Ovary (tissue), 9 donors: ENCODE measurements around the gene KRT39. TPM values are rescaled to one million over a fixed set of nuclear protein-coding genes. Genes with fewer than 3 reads are reported as not detected.

Experiments
- DNase-seq, 5 donors: peaks; one replicate each; pipeline ENCODE4 v3.0.0-alpha.2; 2019 to 2020
- H3K27ac ChIP-seq, 2 donors: fragments of 200-600 bp; one replicate each; pipeline versions ENCODE4 v1.5.1 to v1.8.0; 2019 to 2022
- H3K27me3 ChIP-seq: fragments of 200-600 bp; one replicate; pipeline ENCODE4 v1.8.0; 2022
- H3K36me3 ChIP-seq: fragments of 200-600 bp; sonication (generic); one replicate; pipeline ENCODE4 v1.5.1; 2019
- H3K4me1 ChIP-seq: one replicate; pipeline ENCODE4 v1.8.1; 2013; ENCODE audit warnings: mild to moderate bottlenecking, moderate library complexity; ENCODE audit not compliant: insufficient read depth
- H3K4me3 ChIP-seq: fragments of 200-600 bp; sonication (generic); one replicate; pipeline ENCODE4 v1.5.1; 2017
- H3K9me3 ChIP-seq, 2 donors: fragments of 200-600 bp in 1 of 2; sonication (generic) in 1 of 2; one replicate each; pipeline versions ENCODE4 v1.5.1 to v1.8.1; 2013 to 2019; ENCODE audit warnings: mild to moderate bottlenecking in 1 of 2, moderate library complexity in 1 of 2
- EP300 ChIP-seq: sonication (generic); formaldehyde crosslinking; IDR thresholded peaks from one replicate; pipeline ENCODE4 v1.6.1; 2017; ENCODE audit warnings: antibody characterized with exemption
- POLR2A ChIP-seq: fragments of 450-650 bp; IDR thresholded peaks from one replicate; pipeline ENCODE4 v1.6.1; 2017; ENCODE audit warnings: antibody characterized with exemption, mild to moderate bottlenecking, moderate library complexity
- WGBS, 3 donors: extraction: QIAGEN DNeasy Blood & Tissue Kit in 1 of 3; methylation state at CpG; one replicate each; pipeline versions ENCODE4 v1.1.5 to v1.1.7; 2013 to 2017; 5-methylcytosine and 5-hydroxymethylcytosine counted together
- intact Hi-C, 4 donors: fragments of 100-400 bp; cut with DNase I; formaldehyde crosslinking; loops; one replicate each; pipeline versions ENCODE4 v1.11.0 to v1.15.1; 2022 to 2023
- polyA plus RNA-seq, 2 donors: library from polyadenylated mRNA; stranded (reverse); fragments of 200-250 nt in 1 of 2; fragments of 350-450 nt in 1 of 2; fragmentation: Illumina TruSeq in 1 of 2; extraction: RNeasy Lipid Tissue Mini Kit (QIAGEN cat#74804) in 1 of 2; gene quantifications; one replicate each; pipeline ENCODE4 v1.2.3, GENCODE V29; 2013 to 2014
- total RNA-seq, 7 donors: library from RNA; depleted of rRNA in 2 of 7; stranded (reverse); fragments of >200 nt in 2 of 7; fragmentation: NEBNext Ultra II Directional in 3 of 7; extraction: Animal tissue kit (Norgen Biotek cat#: 25700) in 3 of 7; gene quantifications; one replicate each; pipeline versions ENCODE4 v1.1.0 to v1.2.4, GENCODE V29; 2016 to 2023
- TF ChIP-seq, protein P1 (sequence below), 3 donors: fragments of 450-650 bp in 2 of 3; fragments of 200-600 bp in 1 of 3; IDR thresholded peaks; one replicate each; pipeline versions ENCODE4 v1.5.1 to v1.8.0; 2016 to 2022; ENCODE audit warnings: antibody characterized with exemption in 3 of 3, mild to moderate bottlenecking in 1 of 3
- donor health status: DM: no; HTN: no; CAD: no; lungs with moderate emphysema.
- donor health status: DM: no; HTN: no; CAD: no.
- donor health status: Bipolar disorder and iron deficiency.
- donor health status: DM: yes; HTN: yes; CAD: no.
- donor health status: DM: no; HTN: no; CAD: no.
- donor health status: DM: yes; HTN: yes; CAD: no.

Gene KRT39
- total and polyA plus RNA-seq, 9 donors, result 0.69 TPM; not detected in 8

DNA sequence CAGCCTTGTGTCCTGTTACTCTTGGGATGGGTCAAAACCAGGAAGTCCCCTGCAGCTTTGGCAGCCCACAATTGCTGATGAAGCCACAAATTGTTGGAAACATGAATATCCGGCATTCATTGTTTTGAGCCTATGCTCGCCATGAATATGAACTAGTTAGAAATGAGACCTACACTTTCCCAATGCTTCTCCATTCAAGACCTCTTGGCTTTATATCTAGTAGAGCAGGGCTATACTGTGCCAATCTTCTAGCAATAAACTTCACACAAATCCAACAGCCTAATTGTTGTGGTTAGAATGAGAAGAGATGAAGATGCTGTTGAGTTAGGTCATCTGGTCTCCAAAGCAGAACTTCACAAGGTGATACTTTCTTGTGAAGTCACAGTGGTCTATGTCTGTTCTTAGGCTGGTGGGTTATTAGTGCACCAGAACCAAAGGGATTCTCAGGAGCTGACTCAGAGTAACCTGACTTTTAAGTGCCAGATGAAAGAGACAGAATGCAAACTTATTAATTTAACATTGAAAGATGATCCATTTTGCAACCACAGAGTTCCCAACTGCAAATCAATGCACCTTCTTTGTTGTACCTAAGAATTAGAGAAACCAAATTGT lies 15.6 kb downstream of the KRT39 start:
- H3K27me3 ChIP-seq, result no peaks in the 10 kb centered on the region
- no peak for TF ChIP-seq EP300
- TF ChIP-seq, protein P1, sequence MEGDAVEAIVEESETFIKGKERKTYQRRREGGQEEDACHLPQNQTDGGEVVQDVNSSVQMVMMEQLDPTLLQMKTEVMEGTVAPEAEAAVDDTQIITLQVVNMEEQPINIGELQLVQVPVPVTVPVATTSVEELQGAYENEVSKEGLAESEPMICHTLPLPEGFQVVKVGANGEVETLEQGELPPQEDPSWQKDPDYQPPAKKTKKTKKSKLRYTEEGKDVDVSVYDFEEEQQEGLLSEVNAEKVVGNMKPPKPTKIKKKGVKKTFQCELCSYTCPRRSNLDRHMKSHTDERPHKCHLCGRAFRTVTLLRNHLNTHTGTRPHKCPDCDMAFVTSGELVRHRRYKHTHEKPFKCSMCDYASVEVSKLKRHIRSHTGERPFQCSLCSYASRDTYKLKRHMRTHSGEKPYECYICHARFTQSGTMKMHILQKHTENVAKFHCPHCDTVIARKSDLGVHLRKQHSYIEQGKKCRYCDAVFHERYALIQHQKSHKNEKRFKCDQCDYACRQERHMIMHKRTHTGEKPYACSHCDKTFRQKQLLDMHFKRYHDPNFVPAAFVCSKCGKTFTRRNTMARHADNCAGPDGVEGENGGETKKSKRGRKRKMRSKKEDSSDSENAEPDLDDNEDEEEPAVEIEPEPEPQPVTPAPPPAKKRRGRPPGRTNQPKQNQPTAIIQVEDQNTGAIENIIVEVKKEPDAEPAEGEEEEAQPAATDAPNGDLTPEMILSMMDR (IDR thresholded peaks at IDR 0.05), result no peak
- no peak for TF ChIP-seq POLR2A
- WGBS, 3 donors, result 94 to 98% (median 97%) methylated on average over 2 of the region's 2 CpGs
- H3K4me1 ChIP-seq, result peaks cover 2% of the 10 kb centered on the region
- no peaks in the 10 kb centered on the region for H3K9me3 ChIP-seq
- no peak overlapping the region for H3K27ac ChIP-seq
- H3K4me3 ChIP-seq, result no peak overlapping the region
- no peak for DNase-seq
- intact Hi-C loops, result no loop called here
- H3K36me3 ChIP-seq, result no peaks in the 10 kb centered on the region

DNA sequence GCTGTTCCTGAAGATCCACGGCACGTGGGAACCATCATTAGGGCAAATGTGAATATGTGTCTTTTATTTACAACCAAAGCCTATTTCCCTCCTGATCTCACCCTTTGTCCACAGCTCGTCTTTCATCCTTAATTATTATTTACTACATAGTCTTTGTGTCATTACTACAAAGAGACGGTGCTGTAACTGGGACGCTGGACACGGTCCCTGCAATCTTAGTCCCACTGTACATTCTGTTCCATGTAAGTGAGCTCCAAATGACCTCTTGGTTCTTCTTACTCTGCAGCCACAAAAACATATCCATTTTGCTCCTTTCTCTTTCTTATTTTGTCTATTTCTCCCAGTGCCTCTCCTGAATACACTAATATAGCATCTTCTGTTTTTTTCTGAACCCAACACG lies 16.6 kb downstream of the KRT39 start:
- Histone ChIP-seq H3K27me3 (no peaks in the 10 kb centered on the region), H3K36me3 (no peaks in the 10 kb centered on the region), H3K27ac (no peak overlapping the region), H3K9me3 (no peaks in the 10 kb centered on the region), H3K4me1 (peaks cover 2% of the 10 kb centered on the region), H3K4me3 (no peak overlapping the region)
- 27 to 36% (median 35%) methylated on average over 7 of the region's 7 CpGs for WGBS, 3 donors
- no peak for DNase-seq
- intact Hi-C loops, result no loop called here
- TF ChIP-seq POLR2A, result no peak
- TF ChIP-seq, protein P1 (IDR thresholded peaks at IDR 0.05), result no peak
- no peak for TF ChIP-seq EP300

DNA sequence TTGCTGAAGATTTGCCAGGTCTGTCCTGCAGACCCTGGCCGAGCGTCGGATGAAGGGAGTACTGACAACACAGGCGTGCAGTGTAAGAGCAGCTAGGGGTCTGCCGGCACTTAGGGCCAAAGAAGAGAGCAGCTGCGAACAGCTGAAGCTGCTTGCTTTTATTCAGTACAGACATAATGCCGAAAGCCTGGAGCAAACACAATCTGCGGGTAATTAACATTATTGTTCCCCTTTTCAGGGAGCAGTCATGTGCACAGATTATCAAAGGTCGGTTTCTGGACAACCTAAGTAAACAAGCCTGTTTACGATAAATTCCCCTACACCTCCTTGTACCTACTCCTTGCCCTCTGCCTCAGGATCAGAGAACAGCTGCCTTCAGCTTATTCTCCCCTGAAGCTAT lies 17.3 kb downstream of the KRT39 start:
- no peaks in the 10 kb centered on the region for H3K9me3 ChIP-seq
- no peak for DNase-seq
- no peak overlapping the region for H3K4me3 ChIP-seq
- H3K27ac ChIP-seq, result no peak overlapping the region
- 2 to 19% (median 10%) methylated on average over 10 of the region's 10 CpGs for WGBS, 3 donors
- H3K4me1 ChIP-seq, result peaks cover 2% of the 10 kb centered on the region
- intact Hi-C loops, result no loop called here
- no peaks in the 10 kb centered on the region for H3K27me3 ChIP-seq
- no peaks in the 10 kb centered on the region for H3K36me3 ChIP-seq
- TF ChIP-seq POLR2A, result no peak
- TF ChIP-seq, protein P1 (IDR thresholded peaks at IDR 0.05), result no peak
- TF ChIP-seq EP300, result no peak

DNA sequence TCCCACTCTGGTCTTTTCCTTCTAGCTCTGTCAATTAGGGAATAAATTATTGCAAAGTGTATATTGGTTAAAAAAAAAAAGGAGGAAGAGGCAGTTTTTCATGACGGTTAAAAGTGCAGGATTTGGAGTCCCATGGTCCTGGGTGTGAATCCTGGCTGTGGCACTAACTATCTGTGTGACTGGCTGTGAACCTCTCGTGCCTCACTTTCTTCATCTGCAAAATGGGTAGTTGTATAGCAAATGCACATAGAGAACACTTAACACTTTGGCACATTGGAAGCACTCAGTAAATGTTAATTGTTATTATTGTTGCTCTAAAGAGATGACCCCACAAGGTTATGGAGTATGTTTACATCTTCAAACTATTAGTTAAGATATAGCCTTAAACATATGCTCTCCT lies 18.8 kb downstream of the KRT39 start:
- Histone ChIP-seq H3K27ac (no peak overlapping the region), H3K4me3 (no peak overlapping the region), H3K4me1 (peaks cover 2% of the 10 kb centered on the region), H3K36me3 (no peaks in the 10 kb centered on the region), H3K9me3 (no peaks in the 10 kb centered on the region), H3K27me3 (no peaks in the 10 kb centered on the region)
- intact Hi-C loops, result no loop called here
- TF ChIP-seq, protein P1 (IDR thresholded peaks at IDR 0.05), result no peak
- no peak for TF ChIP-seq POLR2A
- no peak for TF ChIP-seq EP300
- 79 to 88% (median 85%) methylated on average over 2 of the region's 2 CpGs for WGBS, 3 donors
- no peak for DNase-seq
